Neuronal stem cell (in vitro differentiated cells): Measurements from ENCODE around the gene TRMT1.

Experiments used
- DNase-seq: peaks from one replicate; pipeline ENCODE4 v3.0.0-alpha.2; 2013; ENCODE audit warnings: low spot score
- H2AFZ ChIP-seq: one replicate; pipeline ENCODE4 v1.6.1; 2013; ENCODE audit warnings: mild to moderate bottlenecking, low read length, inconsistent platforms
- H2AK5ac ChIP-seq: 2 replicates; pipeline ENCODE4 v1.6.1; 2013; ENCODE audit warnings: low read depth, mild to moderate bottlenecking, inconsistent platforms, low read length, moderate library complexity, mixed read lengths
- H2BK120ac ChIP-seq: 2 replicates; pipeline ENCODE4 v1.6.1; 2013; ENCODE audit warnings: low read depth, mild to moderate bottlenecking, inconsistent platforms, low read length, moderate library complexity, mixed read lengths
- H2BK12ac ChIP-seq: one replicate; pipeline ENCODE4 v1.6.1; 2013; ENCODE audit warnings: low read length, inconsistent platforms
- H2BK15ac ChIP-seq: 2 replicates; pipeline ENCODE4 v1.6.1; 2013; ENCODE audit warnings: mild to moderate bottlenecking, low read length, inconsistent platforms, mixed read lengths
- H2BK5ac ChIP-seq: one replicate; pipeline ENCODE4 v1.6.1; 2013; ENCODE audit warnings: inconsistent platforms, mild to moderate bottlenecking, low read length, moderate library complexity
- H3K14ac ChIP-seq: one replicate; pipeline ENCODE4 v1.6.1; 2013; ENCODE audit warnings: low read length, inconsistent platforms
- H3K18ac ChIP-seq: 2 replicates; pipeline ENCODE4 v1.6.1; 2013; ENCODE audit warnings: low read length, inconsistent platforms
- H3K23ac ChIP-seq: 2 replicates; pipeline ENCODE4 v1.6.1; 2013; ENCODE audit warnings: low read depth, mild to moderate bottlenecking, mixed read lengths, low read length, inconsistent platforms; ENCODE audit not compliant: poor library complexity
- H3K27ac ChIP-seq: replicated peaks from 3 replicates; pipeline ENCODE4 v1.5.1; 2013; ENCODE audit warnings: low read length, inconsistent platforms
- H3K27me3 ChIP-seq, 3 experiments: 2 replicates each; pipeline ENCODE4 v1.6.1; 2013; ENCODE audit warnings: low read length in 3 of 3, mild to moderate bottlenecking in 2 of 3, inconsistent platforms in 1 of 3, low read depth in 1 of 3, mixed read lengths in 1 of 3, moderate library complexity in 1 of 3; ENCODE audit not compliant: control insufficient read depth in 3 of 3, insufficient read depth in 3 of 3
- H3K36me3 ChIP-seq, 2 donors: replicated peaks in 1 of 2; 2 replicates each; pipeline ENCODE4 v1.6.1; 2013; ENCODE audit warnings: low read length in 2 of 2; ENCODE audit not compliant: control insufficient read depth in 2 of 2, insufficient read depth in 2 of 2
- H3K4ac ChIP-seq: 2 replicates; pipeline ENCODE4 v1.6.1; 2013; ENCODE audit warnings: inconsistent platforms, mild to moderate bottlenecking, low read length, moderate library complexity
- H3K4me1 ChIP-seq, 2 donors: 1 replicate in 1 of 2; 2 replicates in 1 of 2; pipeline ENCODE4 v1.6.1; 2013; ENCODE audit warnings: low read length in 2 of 2, low read depth in 1 of 2; ENCODE audit not compliant: control insufficient read depth in 2 of 2, insufficient read depth in 1 of 2
- H3K4me2 ChIP-seq: one replicate; pipeline ENCODE4 v1.6.1; 2013; ENCODE audit warnings: mild to moderate bottlenecking, low read length, inconsistent platforms; ENCODE audit not compliant: insufficient read depth, poor library complexity, severe bottlenecking
- H3K4me3 ChIP-seq, 2 donors: 2 replicates each; pipeline ENCODE4 v1.5.1; 2013; ENCODE audit warnings: low read length in 2 of 2, mild to moderate bottlenecking in 2 of 2, inconsistent platforms in 1 of 2, moderate library complexity in 1 of 2
- H3K79me1 ChIP-seq: one replicate; pipeline ENCODE4 v1.6.1; 2013; ENCODE audit warnings: low read depth, mild to moderate bottlenecking, inconsistent platforms, low read length, moderate library complexity
- H3K9ac ChIP-seq: one replicate; pipeline ENCODE4 v1.6.1; 2013; ENCODE audit warnings: mild to moderate bottlenecking, low read depth, low read length, inconsistent platforms; ENCODE audit not compliant: poor library complexity
- H3K9me3 ChIP-seq, 2 donors: replicated peaks in 1 of 2; 2 replicates each; pipeline versions ENCODE3 to v1.6.1; 2013; ENCODE audit warnings: low read length in 2 of 2, mild to moderate bottlenecking in 2 of 2, inconsistent platforms in 1 of 2, low read depth in 1 of 2, mixed read lengths in 1 of 2, moderate library complexity in 1 of 2; ENCODE audit not compliant: control insufficient read depth in 2 of 2, insufficient read depth in 1 of 2
- H4K8ac ChIP-seq: one replicate; pipeline ENCODE4 v1.6.1; 2013; ENCODE audit warnings: low read depth, mild to moderate bottlenecking, inconsistent platforms, low read length, moderate library complexity
- H4K91ac ChIP-seq: one replicate; pipeline ENCODE4 v1.6.1; 2013; ENCODE audit warnings: low read length, low read depth, mild to moderate bottlenecking, inconsistent platforms; ENCODE audit not compliant: poor library complexity
- WGBS, 2 donors: extraction: QIAGEN DNeasy Blood & Tissue Kit; methylation state at CpG; one replicate each; pipeline ENCODE4 v1.1.7; 2013; ENCODE audit warnings: missing lambda C conversion rate in 2 of 2, mixed read lengths in 1 of 2; ENCODE audit not compliant: insufficient read length in 2 of 2, insufficient replicate concordance in 1 of 2; ENCODE audit errors: extremely low coverage in 2 of 2; 5-methylcytosine and 5-hydroxymethylcytosine counted together

Gene TRMT1

DNA sequence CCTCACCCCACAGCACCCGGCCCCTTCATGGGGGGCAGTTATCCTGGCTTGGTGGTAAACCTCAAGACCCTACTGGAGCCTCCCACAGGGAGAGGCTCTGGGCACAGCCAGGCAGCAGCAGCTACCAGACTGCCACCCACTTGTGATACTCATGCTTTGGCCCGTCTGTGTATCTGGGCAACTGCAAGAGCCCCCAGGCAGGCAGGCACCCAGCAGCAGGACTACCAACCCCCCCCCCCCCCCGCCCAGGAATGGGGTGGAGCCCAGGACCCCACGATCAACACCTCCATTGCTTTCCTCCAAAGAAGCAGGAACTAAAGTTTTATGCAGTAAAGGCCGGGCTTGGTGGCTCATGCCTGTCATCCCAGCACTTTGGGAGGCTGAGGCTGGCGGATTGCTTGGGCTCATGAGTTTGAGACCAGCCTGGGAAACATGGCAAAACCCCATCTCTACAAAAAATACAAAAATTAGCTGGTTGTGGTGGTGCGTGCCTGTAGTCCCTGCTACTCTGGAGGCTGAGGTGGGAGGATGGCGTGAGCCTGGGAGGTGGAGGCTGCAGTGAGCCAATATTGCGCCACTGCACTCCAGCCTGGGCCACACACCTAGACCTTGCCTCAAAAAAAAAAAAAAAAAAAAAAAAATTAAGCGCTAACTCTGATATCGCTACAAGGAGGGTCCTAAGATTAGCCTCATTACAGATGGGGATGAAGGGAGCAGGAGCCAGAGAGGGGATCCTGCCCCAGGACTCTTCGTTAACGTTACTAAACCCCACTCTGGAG, 12.8 kb downstream of the TRMT1 start:
- Histone ChIP-seq H2AK5ac (peak overlapping the region; percentile 48), H3K9ac (no peak overlapping the region), H3K23ac (no peak overlapping the region), H3K9me3 (peaks cover 8% of the 10 kb centered on the region in 2 donors), H3K18ac (no peak overlapping the region), H2BK12ac (no peak overlapping the region), H3K4me3 (no peak overlapping the region), H3K36me3 (peaks cover 7 to 17% of the 10 kb centered on the region in 2 donors), H3K79me1 (no peaks in the 10 kb centered on the region), H3K27me3 (peaks cover 16 to 35% (median 34%) of the 10 kb centered on the region in 3 experiments), H3K4me2 (no peak overlapping the region), H4K8ac (no peak overlapping the region), H2BK5ac (no peak overlapping the region), H3K4me1 (peaks cover 4 to 9% of the 10 kb centered on the region in 2 donors), H2BK120ac (no peak overlapping the region), H2BK15ac (no peak overlapping the region), H3K4ac (no peak overlapping the region), H2AFZ (no peak overlapping the region), H3K14ac (no peak overlapping the region), H4K91ac (no peak overlapping the region), H3K27ac (no peak overlapping the region)
- DNase-seq = no peak
- no CpG with 5 or more reads among the region's 13 CpGs for WGBS, 2 donors

- WGBS, 2 donors = no CpG with 5 or more reads among the region's 47 CpGs
- H2BK120ac ChIP-seq = no peak within 1 kb of the TSS
- H3K14ac ChIP-seq = no peak within 1 kb of the TSS
- peak within 1 kb of the TSS; percentile 84 for H3K4ac ChIP-seq
- H4K8ac ChIP-seq = no peak within 1 kb of the TSS
- peak within 1 kb of the TSS; percentile 48 for H2AK5ac ChIP-seq
- peak within 1 kb of the TSS; percentile 7 for H2BK15ac ChIP-seq
- H3K27ac ChIP-seq = no peak within 1 kb of the TSS
- no peaks in the 10 kb centered on the region for H3K79me1 ChIP-seq
- H3K9me3 ChIP-seq = peaks cover 8 to 9% of the 10 kb centered on the region in 2 donors
- H3K9ac ChIP-seq = peak within 1 kb of the TSS; percentile 1
- H3K4me2 ChIP-seq = peak within 1 kb of the TSS; percentile 56
- peak within 1 kb of the TSS; percentile 44 for H3K18ac ChIP-seq
- peak within 1 kb of the TSS; percentile 93 for H2AFZ ChIP-seq
- H3K4me3 ChIP-seq = peak within 1 kb of the TSS; percentile 51 to 70
- H3K4me1 ChIP-seq = peaks cover 4 to 9% of the 10 kb centered on the region in 2 donors
- peak within 1 kb of the TSS; percentile 73 for H2BK12ac ChIP-seq
- DNase-seq = no peak
- H2BK5ac ChIP-seq = peak within 1 kb of the TSS; percentile 58
- H3K27me3 ChIP-seq = peaks cover 22 to 44% (median 42%) of the 10 kb centered on the region in 3 experiments
- H3K36me3 ChIP-seq = peaks cover 7 to 14% of the 10 kb centered on the region in 2 donors
- no peak within 1 kb of the TSS for H4K91ac ChIP-seq
- H3K23ac ChIP-seq = peak within 1 kb of the TSS; percentile 8
Measured at GRCh38 chr19:13102666-13103580, 13.6 kb downstream of the TRMT1 start, which contains the start of gene LYL1. TSS of gene LYL1 (minus strand) at chr19:13102858. CDS start at chr19:13101171, 1,687 bp downstream.

- no peak overlapping the region for H2BK120ac ChIP-seq
- H3K27me3 ChIP-seq = peaks cover 25 to 50% (median 47%) of the 10 kb centered on the region in 3 experiments
- H3K4ac ChIP-seq = no peak overlapping the region
- H4K91ac ChIP-seq = no peak overlapping the region
- peaks cover 4 to 9% of the 10 kb centered on the region in 2 donors for H3K36me3 ChIP-seq
- H4K8ac ChIP-seq = no peak overlapping the region
- H3K23ac ChIP-seq = peak overlapping the region; percentile 8
- H3K4me2 ChIP-seq = peak overlapping the region; percentile 56
- no peaks in the 10 kb centered on the region for H3K79me1 ChIP-seq
- peaks cover 4 to 9% of the 10 kb centered on the region in 2 donors for H3K4me1 ChIP-seq
- H2BK12ac ChIP-seq = no peak overlapping the region
- H2BK5ac ChIP-seq = peak overlapping the region; percentile 58
- peak overlapping the region; percentile 1 for H3K9ac ChIP-seq
- H3K27ac ChIP-seq = no peak overlapping the region
- peak overlapping the region; percentile 93 for H2AFZ ChIP-seq
- H3K18ac ChIP-seq = peak overlapping the region; percentile 44
- WGBS, 2 donors = no CpG with 5 or more reads among the region's 7 CpGs
- H3K9me3 ChIP-seq = peaks cover 8 to 9% of the 10 kb centered on the region in 2 donors
- DNase-seq = no peak
- peak overlapping the region; percentile 7 for H2BK15ac ChIP-seq
- no peak overlapping the region for H3K14ac ChIP-seq
- no peak overlapping the region for H2AK5ac ChIP-seq
- H3K4me3 ChIP-seq = peak overlapping the region; percentile 51 to 70
Measured at GRCh38 chr19:13102416-13102665, 14.2 kb downstream of the TRMT1 start.
